GM18517 (cell line): ENCODE results near the gene TAS2R60.
A peak's percentile ranks its signal among the peaks of the same experiment; 100 is the strongest.

Experiments
- ATAC-seq: cut with Tn5 transposase; IDR thresholded peaks from one replicate; pipeline ENCODE4 v1.9.1; 2021; ENCODE audit warnings: mild to moderate bottlenecking, moderate library complexity; ENCODE audit not compliant: unreplicated experiment

Gene TAS2R60

GRCh38 chr7:143437578-143437977 is 5.7 kb upstream of the TAS2R60 start:
- ATAC-seq, result peak; percentile 61

DNA sequence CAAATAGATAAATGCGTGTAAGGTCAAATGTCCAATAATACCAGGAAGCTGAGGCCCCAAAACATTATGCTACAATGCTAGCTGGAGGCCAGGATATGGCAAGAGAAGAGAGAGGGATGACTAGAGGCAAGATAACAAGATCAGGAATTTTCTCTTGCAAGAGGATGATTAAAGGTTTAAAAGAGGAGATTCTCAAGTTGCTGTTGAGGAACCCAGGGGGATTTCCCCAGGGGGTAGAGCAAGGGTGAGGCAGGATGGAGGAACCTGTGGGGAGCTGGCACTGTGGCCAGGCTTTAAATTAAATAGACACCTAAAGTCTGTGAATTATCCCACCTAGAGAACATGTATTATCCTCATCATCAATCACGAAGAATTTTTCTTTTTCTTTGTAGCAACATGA is 3.4 kb upstream of the TAS2R60 start:
- no peak for ATAC-seq

GRCh38 chr7:143444063-143444782 is 970 bp downstream of the TAS2R60 start:
- no peak for ATAC-seq

DNA sequence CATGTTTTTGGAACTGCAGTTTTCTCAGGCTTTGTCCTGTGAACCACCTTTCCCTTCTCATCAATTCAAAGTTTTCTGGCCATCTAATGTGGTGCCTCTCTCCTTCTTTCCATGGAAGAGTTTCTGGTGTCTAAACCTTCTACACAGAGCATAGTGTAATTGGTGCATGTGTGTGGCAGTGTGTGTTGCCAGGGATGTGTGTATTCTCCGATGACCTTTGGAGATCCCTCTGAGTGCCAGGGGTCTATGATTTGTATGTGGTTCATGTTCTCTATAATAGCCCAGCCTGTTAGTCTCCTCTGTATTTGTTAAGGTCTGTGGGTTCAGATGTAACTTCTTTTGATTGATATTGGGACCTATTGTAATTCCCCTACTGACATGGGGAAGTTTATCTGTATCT is 1.5 kb downstream of the TAS2R60 start:
- no peak for ATAC-seq

- no peak for ATAC-seq
Measured at GRCh38 chr7:143447466-143447865, 4.2 kb downstream of the TAS2R60 start.

- no peak for ATAC-seq
Measured at GRCh38 chr7:143448429-143448828, 5.2 kb downstream of the TAS2R60 start.

- no peak for ATAC-seq
Measured at GRCh38 chr7:143449793-143450192, 6.5 kb downstream of the TAS2R60 start.

DNA sequence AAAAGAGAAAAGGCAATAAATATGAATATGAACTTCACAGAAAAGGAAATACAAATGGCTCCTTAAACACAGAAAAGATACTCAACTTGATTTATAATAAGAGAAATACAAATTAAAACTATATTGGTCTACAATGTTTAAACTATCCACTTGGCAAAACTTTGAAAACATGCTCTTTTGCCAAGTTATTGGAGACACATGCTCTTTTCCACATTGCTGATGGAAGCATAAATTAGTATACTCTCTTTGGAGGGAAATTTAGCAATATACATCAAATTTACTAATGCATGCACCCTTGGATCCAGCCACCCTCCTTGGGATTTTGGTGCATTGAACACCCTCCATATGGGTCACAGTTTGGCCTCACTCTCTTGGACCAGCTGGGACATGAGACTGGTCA is 7.9 kb downstream of the TAS2R60 start:
- ATAC-seq, result no peak

GRCh38 chr7:143451746-143452145 is 8.5 kb downstream of the TAS2R60 start:
- no peak for ATAC-seq

DNA sequence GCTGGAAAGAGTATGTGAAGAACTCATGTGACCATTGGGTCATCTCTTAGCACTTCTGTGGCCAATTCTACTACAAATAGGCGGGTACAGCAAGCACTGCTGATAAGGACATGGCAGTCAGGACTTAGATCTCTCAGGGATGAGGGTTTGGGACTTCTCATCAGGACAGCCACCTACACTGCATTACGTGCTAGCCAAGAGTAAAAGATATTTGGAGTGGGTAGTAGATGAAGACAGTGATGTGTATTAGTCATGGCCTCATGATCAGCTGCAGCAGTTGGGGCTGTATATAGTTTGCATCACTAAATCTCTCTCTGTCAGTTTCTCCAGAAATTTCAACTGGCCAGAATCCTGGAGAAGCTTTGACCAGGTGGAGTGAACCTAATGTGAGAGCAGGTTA is 9.2 kb downstream of the TAS2R60 start:
- no peak for ATAC-seq

GRCh38 chr7:143454091-143454680 is 10.9 kb downstream of the TAS2R60 start:
- ATAC-seq, result no peak

GRCh38 chr7:143455491-143455890 is 12.2 kb downstream of the TAS2R60 start:
- ATAC-seq, result no peak

DNA sequence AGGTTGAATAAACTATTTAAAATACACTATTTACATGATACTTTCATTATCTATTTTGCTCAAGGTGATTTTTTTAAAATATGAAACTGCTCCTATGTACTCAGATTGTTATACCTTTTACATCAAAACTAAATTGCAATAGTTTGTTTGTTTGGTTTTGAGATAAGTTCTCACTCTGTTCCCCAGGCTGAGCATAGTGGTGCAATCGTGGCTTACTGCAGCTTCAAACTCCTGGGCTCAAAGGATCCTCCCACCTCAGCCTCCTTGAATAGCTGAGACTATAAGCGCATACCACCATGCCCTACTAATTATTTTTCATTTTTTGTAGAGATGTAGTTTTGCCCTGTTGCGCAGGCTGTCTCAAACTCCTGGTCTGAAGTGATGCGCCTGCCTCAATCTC is 12.7 kb downstream of the TAS2R60 start:
- ATAC-seq, result no peak

DNA sequence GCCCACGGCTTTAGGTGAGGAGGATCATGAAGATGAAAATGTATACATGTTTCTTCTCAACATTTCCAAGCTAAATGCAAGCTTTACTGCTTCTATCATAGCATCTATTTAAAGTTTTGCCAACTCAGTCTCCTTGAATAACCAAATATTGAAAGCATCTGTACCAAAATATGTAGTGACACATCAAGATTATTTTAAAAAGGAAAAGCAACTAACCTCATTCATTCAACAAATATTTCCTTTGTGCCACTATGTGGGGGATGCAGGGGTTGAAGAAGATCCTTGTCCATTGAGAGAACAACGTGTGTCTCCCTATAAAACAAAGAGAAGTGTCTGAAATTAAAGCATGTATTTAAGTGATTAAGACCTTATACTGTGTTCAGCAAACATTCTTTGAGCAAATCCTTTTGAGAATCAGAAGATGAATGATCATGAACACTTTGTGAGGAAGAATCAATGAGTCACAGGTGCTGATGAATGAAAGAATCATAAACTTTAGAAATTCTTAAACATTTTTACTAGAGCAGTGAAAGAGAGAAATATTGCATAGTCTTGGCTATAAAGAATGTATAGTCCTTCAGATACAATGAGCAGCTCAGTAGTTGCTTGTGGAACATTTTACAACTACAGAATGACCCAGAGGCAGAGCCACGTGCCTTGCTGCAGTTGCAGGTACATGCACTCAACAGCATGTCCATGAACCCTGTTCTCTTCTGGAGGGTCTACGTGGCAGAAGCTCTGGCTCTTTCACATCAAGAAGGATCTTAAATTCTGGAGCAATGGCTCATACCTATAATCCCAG is 13.9 kb downstream of the TAS2R60 start:
- no peak for ATAC-seq

- ATAC-seq, result no peak
Measured at GRCh38 chr7:143458263-143458662, 15.0 kb downstream of the TAS2R60 start.

GRCh38 chr7:143458681-143459080 is 15.4 kb downstream of the TAS2R60 start:
- no peak for ATAC-seq

DNA sequence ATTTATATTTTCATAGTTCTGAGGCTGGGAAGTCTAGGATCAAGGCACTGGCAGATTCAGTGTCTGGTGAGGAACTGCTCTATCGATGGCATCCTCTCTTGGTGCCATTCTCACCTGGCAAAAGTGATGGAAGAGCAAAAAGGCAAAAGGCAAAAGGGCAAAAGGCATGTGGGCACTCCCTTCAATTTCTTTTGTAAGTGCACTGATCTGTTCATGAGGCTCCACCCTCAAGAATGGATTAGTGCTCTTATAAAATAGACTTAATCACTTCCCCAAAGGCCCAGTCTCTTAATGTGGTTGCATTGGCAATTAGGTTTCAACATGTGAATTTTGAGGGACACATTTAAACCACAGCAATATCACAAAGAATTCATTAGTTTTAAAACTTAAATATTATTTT is 16.1 kb downstream of the TAS2R60 start:
- ATAC-seq, result no peak

- ATAC-seq, result no peak
Measured at GRCh38 chr7:143460271-143460979, 17.2 kb downstream of the TAS2R60 start.

GRCh38 chr7:143462045-143462444 is 18.8 kb downstream of the TAS2R60 start:
- ATAC-seq, result no peak

GRCh38 chr7:143463556-143463955 is 20.3 kb downstream of the TAS2R60 start:
- no peak for ATAC-seq

GRCh38 chr7:143463957-143464356 is 20.7 kb downstream of the TAS2R60 start:
- ATAC-seq, result no peak
